HG02763 (cell line): ENCODE results near the gene SPTB.

ENCODE experiments used
- ATAC-seq: cut with Tn5 transposase; IDR thresholded peaks from one replicate; pipeline ENCODE4 v1.9.1; 2021; ENCODE audit warnings: mild to moderate bottlenecking, moderate library complexity; ENCODE audit not compliant: unreplicated experiment

Gene SPTB

GRCh38 chr14:64732536-64733120 is 147.1 kb downstream of the SPTB start:
- no peak for ATAC-seq

- ATAC-seq = no peak
These were observed 147.6 kb downstream of the SPTB start for GRCh38 chr14:64732066-64732465.

- no peak for ATAC-seq
These were observed 148.5 kb downstream of the SPTB start for GRCh38 chr14:64731141-64731581.

- no peak for ATAC-seq
These were observed 149.0 kb downstream of the SPTB start for GRCh38 chr14:64730681-64731080.

- no peak for ATAC-seq
These were observed 149.7 kb downstream of the SPTB start for GRCh38 chr14:64730061-64730440.

- ATAC-seq = no peak
These were observed 150.2 kb downstream of the SPTB start for GRCh38 chr14:64729386-64730060.

- ATAC-seq = no peak
These were observed 150.9 kb downstream of the SPTB start for GRCh38 chr14:64728856-64729255.

- no peak for ATAC-seq
These were observed 151.6 kb downstream of the SPTB start for GRCh38 chr14:64728106-64728505.

GRCh38 chr14:64727551-64728071 is 152.1 kb downstream of the SPTB start:
- no peak for ATAC-seq

- ATAC-seq = peak; percentile 63
These were observed 153.2 kb downstream of the SPTB start for GRCh38 chr14:64726585-64726890.

GRCh38 chr14:64725879-64726584 is 153.7 kb downstream of the SPTB start:
- ATAC-seq = no peak

GRCh38 chr14:64725261-64725815 is 154.4 kb downstream of the SPTB start:
- ATAC-seq = no peak

- no peak for ATAC-seq
These were observed 155.2 kb downstream of the SPTB start for GRCh38 chr14:64724578-64724930.

GRCh38 chr14:64723691-64724577 is 155.8 kb downstream of the SPTB start:
- no peak for ATAC-seq

GRCh38 chr14:64722842-64723447 is 156.8 kb downstream of the SPTB start:
- no peak for ATAC-seq

- no peak for ATAC-seq
These were observed 157.8 kb downstream of the SPTB start for GRCh38 chr14:64721899-64722298.

GRCh38 chr14:64721391-64721791 is 158.3 kb downstream of the SPTB start:
- ATAC-seq = no peak

GRCh38 chr14:64720131-64720576 is 159.6 kb downstream of the SPTB start:
- ATAC-seq = no peak

- ATAC-seq = no peak
These were observed 160.1 kb downstream of the SPTB start for GRCh38 chr14:64719601-64720000.

GRCh38 chr14:64718762-64719161 is 160.9 kb downstream of the SPTB start:
- ATAC-seq = no peak
